ENCODE results near the gene SPESP1.
"Not testable (repeated sequence)": the region's sequence is repeated elsewhere in the genome, so short reads cannot be mapped to it uniquely, and the experiment has no call there.

The SPESP1 gene

DNA sequence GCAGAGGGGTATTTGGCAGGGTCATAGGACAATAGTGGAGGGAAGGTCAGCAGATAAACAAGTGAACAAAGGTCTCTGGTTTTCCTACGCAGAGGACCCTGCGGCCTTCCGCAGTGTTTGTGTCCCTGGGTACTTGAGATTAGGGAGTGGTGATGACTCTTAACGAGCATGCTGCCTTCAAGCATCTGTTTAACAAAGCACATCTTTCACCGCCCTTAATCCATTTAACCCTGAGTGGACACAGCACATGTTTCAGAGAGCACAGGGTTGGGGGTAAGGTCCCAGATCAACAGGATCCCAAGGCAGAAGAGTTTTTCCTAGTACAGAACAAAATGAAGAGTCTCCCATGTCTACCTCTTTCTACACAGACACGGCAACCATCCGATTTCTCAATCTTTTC is 33.4 kb downstream of the SPESP1 start:
- not testable (repeated sequence) for DNase-seq (ENCODE audit: low spot score)

GRCh38 chr15:68966996-68967395 is 36.7 kb downstream of the SPESP1 start:
- DNase-seq (ENCODE audit: low spot score), result no peak

DNA sequence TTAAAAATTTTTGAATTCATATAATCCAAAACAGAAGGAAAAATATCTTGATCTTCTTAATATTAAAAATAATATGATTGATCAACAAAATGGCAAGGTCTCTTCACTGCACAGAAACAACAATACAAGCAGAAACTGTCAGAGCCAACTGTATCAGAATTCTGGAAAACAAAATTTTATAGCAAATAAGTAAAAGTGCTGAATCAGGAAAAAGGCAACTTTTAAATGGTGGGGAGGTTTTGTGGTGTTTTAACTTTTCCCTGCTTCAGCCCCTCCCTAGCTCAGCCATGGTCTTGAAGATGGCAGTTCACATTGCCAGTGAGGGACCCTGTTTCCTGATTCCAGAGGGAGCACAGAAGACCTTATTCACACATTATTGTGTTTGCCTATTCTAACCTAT is 37.6 kb downstream of the SPESP1 start:
- no peak for DNase-seq (ENCODE audit: low spot score)

DNA sequence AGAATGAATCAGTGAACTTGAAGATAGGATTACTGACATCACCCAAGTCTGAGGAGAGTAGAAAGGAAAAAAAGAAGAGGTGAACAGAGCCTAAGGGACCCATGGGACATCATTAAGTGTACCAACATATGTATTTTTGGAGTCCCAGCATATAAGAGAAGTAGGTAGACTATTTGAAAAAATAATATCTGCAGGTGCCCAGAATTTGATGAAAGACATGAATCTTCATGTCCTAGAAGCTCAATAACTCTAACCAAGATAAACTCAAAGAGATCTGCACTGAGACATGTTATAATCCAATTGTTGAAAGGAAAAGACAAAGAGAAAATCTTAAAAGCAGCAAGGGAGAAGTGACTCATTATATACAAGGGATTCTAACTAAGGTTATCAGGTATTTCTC is 39.0 kb downstream of the SPESP1 start:
- DNase-seq (ENCODE audit: low spot score), result no peak

GRCh38 chr15:68972201-68973065 is 42.1 kb downstream of the SPESP1 start:
- DNase-seq (ENCODE audit: low spot score), result no peak

DNA sequence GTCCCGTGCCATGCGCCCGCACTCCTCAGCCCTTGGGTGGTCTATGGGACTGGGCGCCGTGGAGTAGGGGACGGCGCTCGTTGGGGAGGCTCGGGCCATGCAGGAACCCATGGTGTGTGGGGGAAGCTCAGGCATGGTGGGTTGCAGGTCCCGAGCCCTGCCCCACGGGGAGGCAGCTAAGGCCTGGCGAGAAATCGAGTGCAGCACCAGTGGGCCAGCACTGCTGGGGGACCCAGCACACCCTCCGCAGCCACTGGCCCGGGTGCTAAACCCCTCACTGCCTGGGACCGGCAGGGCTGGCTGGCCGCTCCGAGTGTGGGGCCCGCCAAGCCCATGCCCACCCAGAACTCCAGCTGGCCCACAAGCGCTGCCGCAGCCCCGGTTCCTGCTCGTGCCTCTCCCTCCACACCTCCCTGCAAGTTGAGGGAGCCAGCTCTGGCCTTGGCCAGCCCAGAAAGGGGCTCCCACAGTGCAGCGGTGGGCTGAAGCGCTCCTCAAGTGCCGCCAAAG is 45.4 kb downstream of the SPESP1 start:
- DNase-seq (ENCODE audit: low spot score), result not testable (repeated sequence)

GRCh38 chr15:68977426-68977825 is 47.1 kb downstream of the SPESP1 start:
- not testable (repeated sequence) for DNase-seq (ENCODE audit: low spot score)

DNA sequence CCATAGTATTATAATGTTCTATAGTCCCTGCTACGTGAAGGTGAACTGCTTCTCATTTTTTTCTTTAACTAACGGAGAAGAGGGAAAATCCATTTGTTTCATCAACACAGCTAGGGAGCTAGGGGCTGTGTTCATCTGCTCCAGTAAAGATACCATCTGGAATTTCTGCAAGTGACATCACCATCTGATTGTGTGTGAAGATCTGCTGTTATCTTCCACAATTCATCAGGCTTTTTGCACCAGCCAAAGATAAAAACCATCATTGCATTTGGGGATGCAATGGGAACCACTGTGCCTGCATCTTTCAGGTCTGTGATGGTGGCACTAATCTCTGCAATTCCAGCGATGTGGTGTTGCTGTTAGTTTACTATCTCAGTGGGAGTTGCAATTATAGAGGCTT is 48.7 kb downstream of the SPESP1 start:
- no peak for DNase-seq (ENCODE audit: low spot score)

- DNase-seq (ENCODE audit: low spot score), result no peak
Observed at GRCh38 chr15:68979816-68980215, 49.5 kb downstream of the SPESP1 start.

- no peak for DNase-seq (ENCODE audit: low spot score)
Observed at GRCh38 chr15:68980786-68981185, 50.5 kb downstream of the SPESP1 start.

DNA sequence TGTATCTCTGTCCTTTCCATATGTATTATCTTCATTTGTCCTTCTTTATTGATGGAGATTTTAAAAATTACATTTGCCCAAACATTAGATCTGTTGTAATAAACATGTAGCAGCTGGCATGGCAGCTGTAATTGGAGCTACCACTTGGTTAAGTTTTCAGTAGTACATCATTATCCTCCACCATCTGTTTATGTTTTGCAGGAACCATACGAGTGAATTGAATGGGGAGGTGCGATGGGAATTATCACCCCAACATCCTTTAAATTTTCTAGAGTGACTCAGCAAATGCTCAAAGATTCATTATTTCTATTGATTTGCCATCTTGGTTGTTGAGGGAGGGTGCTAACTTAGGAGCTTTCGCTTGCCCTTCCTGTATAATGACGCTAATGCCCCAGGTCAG is 51.6 kb downstream of the SPESP1 start:
- DNase-seq (ENCODE audit: low spot score), result no peak

- no peak for DNase-seq (ENCODE audit: low spot score)
Observed at GRCh38 chr15:68982976-68983563, 52.7 kb downstream of the SPESP1 start.

GRCh38 chr15:68983961-68984481 is 53.7 kb downstream of the SPESP1 start:
- no peak for DNase-seq (ENCODE audit: low spot score)

GRCh38 chr15:68984586-68984985 is 54.3 kb downstream of the SPESP1 start:
- no peak for DNase-seq (ENCODE audit: low spot score)

DNA sequence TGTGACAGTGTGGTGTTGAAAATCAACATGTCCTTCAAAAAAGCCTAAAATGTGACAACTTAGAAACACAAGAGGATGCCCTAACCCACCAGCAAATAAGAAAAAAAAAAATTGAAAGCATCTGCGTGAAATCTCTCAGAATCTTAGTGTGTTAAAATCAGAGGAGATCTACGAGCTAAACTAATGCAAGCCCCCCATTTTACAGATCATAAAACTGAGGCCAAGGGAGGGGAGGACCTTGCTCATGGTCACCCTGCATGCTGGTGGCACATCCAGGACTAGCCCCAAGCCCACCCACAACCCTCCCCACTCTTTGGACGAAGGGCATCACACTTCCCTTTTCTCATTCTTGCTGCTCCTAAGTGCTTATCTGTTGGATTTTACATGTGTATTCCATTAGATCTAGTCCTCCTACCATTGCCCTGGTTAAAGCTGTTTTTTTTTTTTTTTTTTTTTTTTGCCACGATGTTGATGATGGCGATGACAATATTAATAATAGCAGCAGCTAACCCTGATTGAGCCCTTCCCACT is 55.1 kb downstream of the SPESP1 start:
- no peak for DNase-seq (ENCODE audit: low spot score)

DNA sequence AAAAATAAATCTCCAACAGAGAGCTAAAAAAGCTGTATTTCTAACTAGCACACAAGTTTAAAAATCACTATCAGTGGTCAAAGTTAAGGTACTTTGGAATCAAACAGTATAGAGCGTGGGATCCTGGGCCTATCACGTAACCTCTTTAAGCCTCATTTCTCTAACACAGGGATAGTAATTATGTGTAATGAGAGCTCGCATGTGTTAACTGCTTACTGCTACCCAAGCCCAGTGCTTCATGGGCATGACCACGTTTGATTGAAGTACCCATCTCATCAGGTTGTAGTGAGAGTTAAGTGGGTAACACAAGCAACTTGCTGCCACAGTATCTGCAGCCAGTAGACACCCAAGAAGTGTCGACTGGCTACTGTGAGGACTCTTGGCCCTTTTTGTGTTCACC is 56.0 kb downstream of the SPESP1 start:
- no peak for DNase-seq (ENCODE audit: low spot score)

DNA sequence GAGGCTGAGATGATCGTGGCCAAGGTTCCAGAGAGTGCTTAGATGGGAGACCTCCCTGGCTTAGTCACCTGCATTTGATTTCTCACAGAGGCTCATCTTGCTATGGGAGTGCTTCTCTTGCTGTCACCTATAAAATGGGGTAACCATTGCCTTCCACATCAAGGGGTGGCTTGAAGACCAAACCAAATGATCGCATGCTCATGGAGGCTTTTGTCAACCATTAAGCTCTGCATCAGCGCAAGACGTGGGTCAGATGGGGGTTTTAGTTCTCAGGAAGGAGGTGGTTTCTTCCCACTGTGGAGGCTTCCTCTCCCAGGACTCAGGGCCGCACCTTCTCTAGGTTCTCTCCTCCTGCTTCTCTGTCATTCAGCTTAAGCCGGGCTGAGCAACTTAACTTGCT is 56.8 kb downstream of the SPESP1 start:
- no peak for DNase-seq (ENCODE audit: low spot score)

GRCh38 chr15:68987676-68988075 is 57.4 kb downstream of the SPESP1 start:
- no peak for DNase-seq (ENCODE audit: low spot score)

- DNase-seq (ENCODE audit: low spot score), result no peak
Observed at GRCh38 chr15:68989541-68990230, 59.4 kb downstream of the SPESP1 start.

DNA sequence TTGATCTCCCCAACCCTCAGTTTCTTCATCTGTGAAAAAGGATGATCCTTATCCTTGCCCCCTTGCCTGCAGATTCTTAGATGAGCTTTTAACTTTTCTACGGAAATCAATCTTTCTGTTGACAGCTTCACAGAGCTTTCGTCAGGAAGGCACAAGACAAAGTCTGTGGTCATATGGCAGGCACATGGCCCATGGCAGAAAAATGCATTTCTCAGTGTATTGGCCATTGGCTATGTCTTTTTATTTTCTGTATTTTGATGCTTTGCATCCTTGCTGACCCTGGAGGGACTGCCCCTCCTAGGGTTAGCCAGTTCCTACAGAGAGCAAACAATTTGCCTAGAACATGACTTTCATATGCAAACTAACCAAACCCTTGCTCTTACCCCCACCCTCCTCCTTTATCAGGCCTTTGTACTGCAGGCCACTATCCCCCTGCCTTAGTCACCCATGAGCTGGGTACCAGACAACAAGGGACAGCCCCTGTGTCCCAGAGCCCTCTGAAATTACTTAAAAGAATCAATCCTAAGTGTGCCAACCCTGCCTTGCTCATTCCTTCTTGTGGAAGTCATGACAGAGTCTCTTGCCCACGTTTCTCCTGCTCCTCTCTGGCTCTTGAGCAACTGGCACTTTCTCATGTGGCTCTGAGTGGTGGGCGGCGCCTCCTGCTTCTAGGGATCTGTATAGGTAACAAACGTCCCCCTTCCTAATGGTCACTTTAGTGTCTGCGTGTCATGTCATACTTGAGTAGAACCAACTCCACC is 60.1 kb downstream of the SPESP1 start:
- no peak for DNase-seq (ENCODE audit: low spot score)

DNA sequence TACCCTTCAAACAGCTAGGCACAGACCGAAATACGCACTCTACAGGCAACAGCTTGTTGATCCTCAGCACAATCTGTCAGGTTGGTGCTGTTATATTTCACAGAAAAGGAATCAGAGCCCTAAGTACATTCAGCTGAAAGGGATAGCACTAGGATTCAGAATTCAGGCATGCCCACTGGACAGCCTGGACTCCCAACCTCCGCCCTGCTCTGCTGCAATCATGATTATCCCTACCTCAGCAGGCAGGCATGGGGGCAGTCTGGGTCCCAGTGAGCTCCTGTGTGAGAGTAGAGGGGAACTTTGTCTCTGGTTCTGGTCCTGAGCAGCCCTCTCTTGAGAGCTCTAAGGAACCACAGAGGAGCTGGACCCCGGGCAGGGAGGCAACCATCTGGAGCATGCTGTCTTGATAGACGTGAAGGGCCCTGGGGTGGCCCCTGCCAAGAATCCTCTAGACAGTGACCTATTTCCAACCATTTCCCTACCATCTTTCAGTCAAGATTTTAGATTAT is 60.7 kb downstream of the SPESP1 start:
- DNase-seq (ENCODE audit: low spot score), result no peak
